Thyroid gland (tissue), 4 donors: ENCODE results near the gene DHRS1. TPM values are rescaled to one million over a fixed set of nuclear protein-coding genes. Genes with fewer than 3 reads are reported as not detected.

Experiments
- DNase-seq, 2 donors: peaks; one replicate each; pipeline ENCODE4 v3.0.0-alpha.2; 2019
- H3K27ac ChIP-seq, 3 donors: fragments of 200-600 bp; sonication (generic); 1 replicate in 2 of 3; 2 replicates in 1 of 3; pipeline ENCODE4 v1.5.1; 2016 to 2019; ENCODE audit warnings: mild to moderate bottlenecking in 1 of 3, moderate library complexity in 1 of 3
- H3K27me3 ChIP-seq: fragments of 200-600 bp; sonication (generic); one replicate; pipeline ENCODE4 v1.5.1; 2019
- H3K36me3 ChIP-seq, 2 donors: fragments of 200-600 bp; sonication (generic); one replicate each; pipeline ENCODE4 v1.5.1; 2016 to 2019
- H3K4me1 ChIP-seq, 2 donors: fragments of 200-600 bp; sonication (generic); one replicate each; pipeline ENCODE4 v1.5.1; 2017 to 2019
- H3K4me3 ChIP-seq, 3 donors: fragments of 200-600 bp; sonication (generic); replicated peaks in 1 of 3; 1 replicate in 2 of 3; 2 replicates in 1 of 3; pipeline ENCODE4 v1.5.1; 2016; ENCODE audit warnings: mild to moderate bottlenecking in 1 of 3
- H3K9me3 ChIP-seq: fragments of 200-600 bp; sonication (generic); one replicate; pipeline ENCODE4 v1.5.1; 2017
- CTCF ChIP-seq, 6 experiments: fragments of 200-600 bp in 3 of 6; fragments of 450-650 bp in 3 of 6; sonication (generic) in 3 of 6; IDR thresholded peaks; one replicate each; pipeline ENCODE4 v1.5.1; 2016 to 2019; ENCODE audit warnings: antibody characterized with exemption in 6 of 6, mild to moderate bottlenecking in 2 of 6, inconsistent platforms in 1 of 6, moderate library complexity in 1 of 6
- POLR2A ChIP-seq, 2 donors: fragments of 450-650 bp; IDR thresholded peaks; one replicate each; pipeline ENCODE4 v1.6.1; 2017; ENCODE audit warnings: antibody characterized with exemption in 2 of 2, mild to moderate bottlenecking in 2 of 2, moderate library complexity in 1 of 2
- WGBS, 2 donors: methylation state at CpG; one replicate each; pipeline ENCODE4 v1.1.5; 2017; 5-methylcytosine and 5-hydroxymethylcytosine counted together
- intact Hi-C: fragments of 100-400 bp; cut with DNase I; formaldehyde crosslinking; loops from one replicate; pipeline ENCODE4 v1.15.1; 2023
- total RNA-seq, 4 donors: library from RNA; depleted of rRNA; stranded (reverse); fragments of >200 nt; gene quantifications; one replicate each; pipeline ENCODE4 v1.2.3, GENCODE V29; 2016

The DHRS1 gene
- total RNA-seq, 4 donors from 2014 or later, result 35.2 to 59.3 (median 38.3) TPM

GRCh38 chr14:24255931-24256711, 43.5 kb downstream of the DHRS1 start:
- Histone ChIP-seq H3K4me1 (peaks cover 15 to 16% of the 10 kb centered on the region in 2 donors), H3K27ac (no peak overlapping the region), H3K4me3 (no peak overlapping the region), H3K9me3 (no peaks in the 10 kb centered on the region), H3K27me3 (no peaks in the 10 kb centered on the region), H3K36me3 (no peaks in the 10 kb centered on the region)
- TF ChIP-seq POLR2A (IDR thresholded peaks at IDR 0.05), result no peak
- no peak for TF ChIP-seq CTCF (IDR thresholded peaks at IDR 0.05)
- no peak for DNase-seq
- intact Hi-C loops, result no loop called here
- 93 to 98% methylated on average over 11 to 12 of the region's 12 CpGs for WGBS, 2 donors

- Histone ChIP-seq H3K36me3 (no peaks in the 10 kb centered on the region), H3K4me1 (peaks cover 15 to 16% of the 10 kb centered on the region in 2 donors), H3K9me3 (no peaks in the 10 kb centered on the region), H3K27ac (no peak overlapping the region), H3K4me3 (no peak overlapping the region), H3K27me3 (no peaks in the 10 kb centered on the region)
- 93% methylated on average over 7 to 8 of the region's 8 CpGs for WGBS, 2 donors
- TF ChIP-seq POLR2A (IDR thresholded peaks at IDR 0.05) (no peak), CTCF (IDR thresholded peaks at IDR 0.05) (no peak)
- intact Hi-C loops, result no loop called here
- DNase-seq, result no peak
Measured at GRCh38 chr14:24255438-24255837, 44.1 kb downstream of the DHRS1 start.

GRCh38 chr14:24254630-24255392, 44.8 kb downstream of the DHRS1 start:
- WGBS, 2 donors, result 95% methylated on average over 15 to 16 of the region's 19 CpGs
- no peaks in the 10 kb centered on the region for H3K36me3 ChIP-seq
- no peak overlapping the region for H3K27ac ChIP-seq
- intact Hi-C loops, result no loop called here
- TF ChIP-seq POLR2A (IDR thresholded peaks at IDR 0.05) (no peak), CTCF (IDR thresholded peaks at IDR 0.05) (no peak)
- peaks cover 13% of the 10 kb centered on the region in 2 donors for H3K4me1 ChIP-seq
- no peaks in the 10 kb centered on the region for H3K9me3 ChIP-seq
- no peaks in the 10 kb centered on the region for H3K27me3 ChIP-seq
- DNase-seq, result no peak
- H3K4me3 ChIP-seq, result no peak overlapping the region

GRCh38 chr14:24253936-24254335, 45.6 kb downstream of the DHRS1 start:
- Histone ChIP-seq H3K4me3 (no peak overlapping the region), H3K27me3 (no peaks in the 10 kb centered on the region), H3K4me1 (peaks cover 4% of the 10 kb centered on the region in 2 donors), H3K36me3 (no peaks in the 10 kb centered on the region), H3K27ac (no peak overlapping the region), H3K9me3 (no peaks in the 10 kb centered on the region)
- WGBS, 2 donors, result 92% methylated on average over 7 of the region's 7 CpGs
- intact Hi-C loops, result no loop called here
- DNase-seq, result no peak
- TF ChIP-seq CTCF (IDR thresholded peaks at IDR 0.05) (no peak), POLR2A (IDR thresholded peaks at IDR 0.05) (no peak)
